ENCODE measurements around the gene LIPE. TPM values are rescaled to one million over a fixed set of nuclear protein-coding genes. Genes with fewer than 3 reads are reported as not detected.

Gene LIPE
- total RNA-seq, 1 donor, result 1.8 TPM

DNA sequence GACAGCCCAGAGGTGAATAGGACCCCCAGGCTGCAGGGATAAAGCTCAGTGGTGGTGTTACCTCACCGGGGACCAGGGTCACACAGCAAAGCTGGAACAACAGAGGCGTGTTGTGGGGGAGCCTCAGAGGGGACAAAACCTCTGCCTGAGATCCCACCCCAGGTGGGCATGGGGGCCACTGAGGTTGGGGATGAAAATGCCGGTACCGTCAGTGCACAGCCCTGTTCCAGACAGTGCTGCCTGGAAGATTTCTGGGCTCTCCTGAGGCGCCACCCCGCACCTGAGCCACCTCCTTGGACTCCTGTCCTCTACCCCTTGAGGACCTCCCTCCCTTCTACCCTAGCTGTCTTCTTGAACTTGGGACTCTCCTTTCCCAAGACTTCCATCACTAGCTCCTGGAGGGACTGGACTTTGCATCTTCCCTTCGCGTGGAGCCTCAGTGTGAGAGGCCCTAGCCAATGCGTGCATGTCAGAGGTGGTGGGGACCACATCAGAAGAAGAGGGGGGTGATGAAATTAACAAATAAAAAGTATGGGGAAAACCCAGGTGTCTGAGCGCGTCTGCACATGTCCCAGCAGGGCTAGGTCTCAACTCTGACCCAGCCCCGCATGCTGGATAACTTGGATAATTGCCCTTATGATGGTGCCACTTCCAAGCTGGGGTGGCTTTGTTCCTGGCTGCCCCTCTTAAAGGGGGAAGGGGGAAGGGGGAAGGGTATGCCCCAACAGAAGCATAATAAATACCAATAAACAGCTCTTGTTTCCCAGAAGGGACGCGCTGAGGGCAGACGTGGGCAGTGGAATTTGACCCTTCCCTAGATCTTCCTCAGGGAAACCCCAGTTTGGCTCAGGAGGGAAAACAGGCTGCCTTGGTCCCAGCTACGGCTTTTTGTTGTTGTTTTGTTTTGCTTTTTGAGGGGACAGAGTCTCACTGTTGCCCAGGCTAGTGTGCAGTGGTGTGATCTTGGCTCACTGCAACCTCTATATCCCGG lies 48.7 kb downstream of the LIPE start:
- TF ChIP-seq, protein P1, sequence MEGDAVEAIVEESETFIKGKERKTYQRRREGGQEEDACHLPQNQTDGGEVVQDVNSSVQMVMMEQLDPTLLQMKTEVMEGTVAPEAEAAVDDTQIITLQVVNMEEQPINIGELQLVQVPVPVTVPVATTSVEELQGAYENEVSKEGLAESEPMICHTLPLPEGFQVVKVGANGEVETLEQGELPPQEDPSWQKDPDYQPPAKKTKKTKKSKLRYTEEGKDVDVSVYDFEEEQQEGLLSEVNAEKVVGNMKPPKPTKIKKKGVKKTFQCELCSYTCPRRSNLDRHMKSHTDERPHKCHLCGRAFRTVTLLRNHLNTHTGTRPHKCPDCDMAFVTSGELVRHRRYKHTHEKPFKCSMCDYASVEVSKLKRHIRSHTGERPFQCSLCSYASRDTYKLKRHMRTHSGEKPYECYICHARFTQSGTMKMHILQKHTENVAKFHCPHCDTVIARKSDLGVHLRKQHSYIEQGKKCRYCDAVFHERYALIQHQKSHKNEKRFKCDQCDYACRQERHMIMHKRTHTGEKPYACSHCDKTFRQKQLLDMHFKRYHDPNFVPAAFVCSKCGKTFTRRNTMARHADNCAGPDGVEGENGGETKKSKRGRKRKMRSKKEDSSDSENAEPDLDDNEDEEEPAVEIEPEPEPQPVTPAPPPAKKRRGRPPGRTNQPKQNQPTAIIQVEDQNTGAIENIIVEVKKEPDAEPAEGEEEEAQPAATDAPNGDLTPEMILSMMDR (IDR thresholded peaks at IDR 0.05; ENCODE audit: extremely low read depth, low read depth, low read length), result no peak
- H3K9me3 ChIP-seq (ENCODE audit: low read depth, low read length), result no peaks in the 10 kb centered on the region
- no peaks in the 10 kb centered on the region for H3K79me2 ChIP-seq (ENCODE audit: insufficient read depth, low read length)
- no peak overlapping the region for H3K4me3 ChIP-seq (ENCODE audit: insufficient read depth, low read length)
- no peaks in the 10 kb centered on the region for H4K20me1 ChIP-seq (ENCODE audit: insufficient read depth, low read length)
- H3K4me1 ChIP-seq (ENCODE audit: insufficient read depth, low read length), result no peaks in the 10 kb centered on the region
- no peak overlapping the region for H3K4me2 ChIP-seq (ENCODE audit: insufficient read depth, low read length)
- no peak overlapping the region for H3K27ac ChIP-seq (ENCODE audit: low read depth, low read length)
- no peak for DNase-seq (ENCODE audit: insufficient read length, low spot score, missing footprints)
- H3K27me3 ChIP-seq (ENCODE audit: insufficient read depth, low read length), result peaks cover 23% of the 10 kb centered on the region
- no peak overlapping the region for H2AFZ ChIP-seq (ENCODE audit: low read length)
- H3K36me3 ChIP-seq (ENCODE audit: insufficient read depth, low read length), result no peaks in the 10 kb centered on the region

DNA sequence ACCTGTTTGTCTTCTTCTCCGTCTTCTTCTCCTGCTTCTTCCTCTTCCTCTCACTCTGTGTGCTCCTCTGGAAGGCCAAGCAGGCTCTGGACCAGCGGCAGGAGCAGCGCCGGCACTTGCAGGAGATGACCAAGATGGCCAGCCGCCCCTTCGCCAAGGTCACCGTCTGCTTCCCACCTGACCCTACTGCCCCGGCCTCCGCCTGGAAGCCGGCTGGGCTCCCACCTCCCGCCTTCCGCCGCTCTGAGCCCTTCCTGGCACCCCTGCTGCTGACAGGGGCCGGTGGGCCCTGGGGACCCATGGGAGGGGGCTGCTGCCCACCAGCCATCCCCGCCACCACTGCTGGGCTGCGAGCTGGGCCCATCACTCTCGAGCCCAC lies 51.0 kb downstream of the LIPE start:
- Histone ChIP-seq H3K4me2 (ENCODE audit: insufficient read depth, low read length) (no peak overlapping the region), H3K27me3 (ENCODE audit: insufficient read depth, low read length) (peaks cover 16% of the 10 kb centered on the region), H3K9me3 (ENCODE audit: low read depth, low read length) (no peaks in the 10 kb centered on the region), H3K79me2 (ENCODE audit: insufficient read depth, low read length) (no peaks in the 10 kb centered on the region), H3K4me1 (ENCODE audit: insufficient read depth, low read length) (no peaks in the 10 kb centered on the region), H3K27ac (ENCODE audit: low read depth, low read length) (no peak overlapping the region), H4K20me1 (ENCODE audit: insufficient read depth, low read length) (no peaks in the 10 kb centered on the region), H3K36me3 (ENCODE audit: insufficient read depth, low read length) (peaks cover 4% of the 10 kb centered on the region), H3K4me3 (ENCODE audit: insufficient read depth, low read length) (no peak overlapping the region), H2AFZ (ENCODE audit: low read length) (no peak overlapping the region)
- TF ChIP-seq, protein P1 (IDR thresholded peaks at IDR 0.05; ENCODE audit: extremely low read depth, low read depth, low read length), result no peak
- DNase-seq (ENCODE audit: insufficient read length, low spot score, missing footprints), result no peak

GRCh38 chr19:42375415-42376176 lies 51.6 kb downstream of the LIPE start:
- H3K27me3 ChIP-seq (ENCODE audit: insufficient read depth, low read length), result peaks cover 15% of the 10 kb centered on the region
- no peak overlapping the region for H3K4me2 ChIP-seq (ENCODE audit: insufficient read depth, low read length)
- H3K9me3 ChIP-seq (ENCODE audit: low read depth, low read length), result no peaks in the 10 kb centered on the region
- H2AFZ ChIP-seq (ENCODE audit: low read length), result no peak overlapping the region
- no peak overlapping the region for H3K27ac ChIP-seq (ENCODE audit: low read depth, low read length)
- DNase-seq (ENCODE audit: insufficient read length, low spot score, missing footprints), result no peak
- H4K20me1 ChIP-seq (ENCODE audit: insufficient read depth, low read length), result no peaks in the 10 kb centered on the region
- H3K79me2 ChIP-seq (ENCODE audit: insufficient read depth, low read length), result no peaks in the 10 kb centered on the region
- no peak overlapping the region for H3K4me3 ChIP-seq (ENCODE audit: insufficient read depth, low read length)
- TF ChIP-seq, protein P1 (IDR thresholded peaks at IDR 0.05; ENCODE audit: extremely low read depth, low read depth, low read length), result no peak
- no peaks in the 10 kb centered on the region for H3K4me1 ChIP-seq (ENCODE audit: insufficient read depth, low read length)
- peaks cover 6% of the 10 kb centered on the region for H3K36me3 ChIP-seq (ENCODE audit: insufficient read depth, low read length)

Data from osteoblast (primary cell).